ENCODE results near the gene NUDCD2.

Gene NUDCD2

GRCh38 chr5:163407034-163407655 lies 52.8 kb downstream of the NUDCD2 start:
- Histone ChIP-seq H3K9ac (ENCODE audit: low read length) (no peak overlapping the region), H3K27ac (ENCODE audit: low read depth, low read length, poor library complexity, severe bottlenecking) (no peak overlapping the region)

GRCh38 chr5:163404364-163405173 lies 55.3 kb downstream of the NUDCD2 start:
- Histone ChIP-seq H3K9me3 (ENCODE audit: low read length) (no peaks in the 10 kb centered on the region), H3K36me3 (ENCODE audit: insufficient read depth, low read length) (no peaks in the 10 kb centered on the region), H3K27ac (ENCODE audit: low read depth, low read length, poor library complexity, severe bottlenecking) (no peak overlapping the region), H2AFZ (ENCODE audit: low read length) (no peak overlapping the region), H3K9me2 (ENCODE audit: low read depth, low read length) (no peaks in the 10 kb centered on the region), H3K4me2 (ENCODE audit: low read length) (no peak overlapping the region), H3F3A (ENCODE audit: insufficient read depth, low read length) (no peaks in the 10 kb centered on the region), H4K20me1 (ENCODE audit: insufficient read depth, low read length) (no peaks in the 10 kb centered on the region), H3K4me3 (ENCODE audit: low read depth, low read length, poor library complexity, severe bottlenecking) (no peak overlapping the region), H3K9ac (ENCODE audit: low read length) (no peak overlapping the region), H3K27me3 (ENCODE audit: insufficient read depth, low read length) (no peaks in the 10 kb centered on the region), H3K4me1 (ENCODE audit: insufficient read depth, low read length, severe bottlenecking) (no peaks in the 10 kb centered on the region), H3K79me2 (ENCODE audit: insufficient read depth, low read length) (no peaks in the 10 kb centered on the region)
- TF ChIP-seq CTCF (IDR thresholded peaks at IDR 0.05; ENCODE audit: low read length) (no peak), EZH2 (IDR thresholded peaks at IDR 0.05; ENCODE audit: borderline replicate concordance, low read length) (no peak)

More at GRCh38 chr5:163407034-163407655, 52.8 kb downstream of the NUDCD2 start:
- Histone ChIP-seq H3K4me3 (ENCODE audit: low read depth, low read length, poor library complexity, severe bottlenecking) (no peak overlapping the region), H3F3A (ENCODE audit: insufficient read depth, low read length) (no peaks in the 10 kb centered on the region), H3K36me3 (ENCODE audit: insufficient read depth, low read length) (no peaks in the 10 kb centered on the region), H3K27me3 (ENCODE audit: insufficient read depth, low read length) (no peaks in the 10 kb centered on the region), H3K4me2 (ENCODE audit: low read length) (no peak overlapping the region), H2AFZ (ENCODE audit: low read length) (no peak overlapping the region), H3K9me3 (ENCODE audit: low read length) (no peaks in the 10 kb centered on the region), H3K9me2 (ENCODE audit: low read depth, low read length) (no peaks in the 10 kb centered on the region), H4K20me1 (ENCODE audit: insufficient read depth, low read length) (no peaks in the 10 kb centered on the region), H3K79me2 (ENCODE audit: insufficient read depth, low read length) (no peaks in the 10 kb centered on the region), H3K4me1 (ENCODE audit: insufficient read depth, low read length, severe bottlenecking) (no peaks in the 10 kb centered on the region)
- no peak for TF ChIP-seq EZH2 (IDR thresholded peaks at IDR 0.05; ENCODE audit: borderline replicate concordance, low read length)
- no peak for TF ChIP-seq CTCF (IDR thresholded peaks at IDR 0.05; ENCODE audit: low read length)

- Histone ChIP-seq H3K79me2 (ENCODE audit: insufficient read depth, low read length) (no peaks in the 10 kb centered on the region), H3K36me3 (ENCODE audit: insufficient read depth, low read length) (no peaks in the 10 kb centered on the region), H3K4me1 (ENCODE audit: insufficient read depth, low read length, severe bottlenecking) (no peaks in the 10 kb centered on the region), H3K9ac (ENCODE audit: low read length) (no peak overlapping the region), H3K9me3 (ENCODE audit: low read length) (no peaks in the 10 kb centered on the region), H2AFZ (ENCODE audit: low read length) (no peak overlapping the region), H3K4me3 (ENCODE audit: low read depth, low read length, poor library complexity, severe bottlenecking) (no peak overlapping the region), H4K20me1 (ENCODE audit: insufficient read depth, low read length) (no peaks in the 10 kb centered on the region), H3K27ac (ENCODE audit: low read depth, low read length, poor library complexity, severe bottlenecking) (no peak overlapping the region), H3K9me2 (ENCODE audit: low read depth, low read length) (no peaks in the 10 kb centered on the region), H3K4me2 (ENCODE audit: low read length) (no peak overlapping the region), H3F3A (ENCODE audit: insufficient read depth, low read length) (no peaks in the 10 kb centered on the region), H3K27me3 (ENCODE audit: insufficient read depth, low read length) (no peaks in the 10 kb centered on the region)
- TF ChIP-seq CTCF (IDR thresholded peaks at IDR 0.05; ENCODE audit: low read length) (no peak), EZH2 (IDR thresholded peaks at IDR 0.05; ENCODE audit: borderline replicate concordance, low read length) (no peak)
These were observed 57.9 kb downstream of the NUDCD2 start for GRCh38 chr5:163402007-163402406.
